CD4-positive, alpha-beta T cell treated with Interleukin-6 for 4 hours (primary cell): ENCODE data around the gene RGS9BP.
"Not testable (repeated sequence)": the region's sequence is repeated elsewhere in the genome, so short reads cannot be mapped to it uniquely, and the experiment has no call there.

Experiments
- DNase-seq: peaks from one replicate; pipeline ENCODE4 v3.0.0-alpha.2; 2020; ENCODE audit warnings: mixed read lengths

RGS9BP gene

GRCh38 chr19:32672841-32673240 is 2.8 kb upstream of the RGS9BP start:
- no peak for DNase-seq

- no peak for DNase-seq
Observed at GRCh38 chr19:32673573-32673972, 2.1 kb upstream of the RGS9BP start.

- no peak for DNase-seq
Observed at GRCh38 chr19:32674153-32674930, 1.3 kb upstream of the RGS9BP start.

GRCh38 chr19:32674931-32675719 is 523 bp upstream of the RGS9BP start, which contains the start of gene ANKRD27:
ANKRD27 (minus strand) TSS chr19:32675180; CDS start chr19:32659015, 16,165 bp downstream.
- DNase-seq = peak; percentile 99

- peak; percentile 41 for DNase-seq
Observed at GRCh38 chr19:32676186-32676894, 692 bp downstream of the RGS9BP start.

- no peak for DNase-seq
Observed at GRCh38 chr19:32676895-32677359, 1.3 kb downstream of the RGS9BP start.

GRCh38 chr19:32677657-32678056 is 2.0 kb downstream of the RGS9BP start:
- DNase-seq = no peak

GRCh38 chr19:32680986-32681385 is 5.3 kb downstream of the RGS9BP start:
- no peak for DNase-seq

GRCh38 chr19:32682317-32682716 is 6.7 kb downstream of the RGS9BP start:
- DNase-seq = no peak

- DNase-seq = no peak
Observed at GRCh38 chr19:32686847-32687475, 11.3 kb downstream of the RGS9BP start.

- no peak for DNase-seq
Observed at GRCh38 chr19:32687681-32688080, 12.0 kb downstream of the RGS9BP start.

GRCh38 chr19:32688311-32688710 is 12.7 kb downstream of the RGS9BP start:
- no peak for DNase-seq

- peak; percentile 81 for DNase-seq
Observed at GRCh38 chr19:32691291-32691951, 15.8 kb downstream of the RGS9BP start, which contains the start of gene NUDT19. NUDT19 (plus strand) TSS chr19:32691821; CDS start chr19:32691961, 140 bp downstream.

GRCh38 chr19:32691952-32692726 is 16.5 kb downstream of the RGS9BP start:
- peak; percentile 60 for DNase-seq

- DNase-seq = no peak
Observed at GRCh38 chr19:32692727-32693061, 17.0 kb downstream of the RGS9BP start.

- peak; percentile 17 for DNase-seq
Observed at GRCh38 chr19:32693151-32694108, 17.8 kb downstream of the RGS9BP start.

- DNase-seq = not testable (repeated sequence)
Observed at GRCh38 chr19:32694316-32694715, 18.7 kb downstream of the RGS9BP start.

GRCh38 chr19:32694851-32695250 is 19.2 kb downstream of the RGS9BP start:
- not testable (repeated sequence) for DNase-seq

GRCh38 chr19:32695506-32695905 is 19.9 kb downstream of the RGS9BP start:
- DNase-seq = not testable (repeated sequence)

- not testable (repeated sequence) for DNase-seq
Observed at GRCh38 chr19:32696771-32697170, 21.1 kb downstream of the RGS9BP start.
